ENCODE results near the gene VKORC1L1.

GRCh38 chr7:66007232-66007631 lies 134.4 kb downstream of the VKORC1L1 start:
- TF ChIP-seq CTCF (IDR thresholded peaks at IDR 0.05) (no peak), POLR2A (IDR thresholded peaks at IDR 0.05) (no peak)

Measured in adrenal gland (tissue), 5 donors.